K562 (cell line): ENCODE data around the gene EGFL6. TPM values are rescaled to one million over a fixed set of nuclear protein-coding genes. Genes with fewer than 3 reads are reported as not detected.

Experiments used
- ATAC-seq: fragments of 200-7000 bp; cut with Tn5 transposase; 3 replicates; pipeline ENCODE4 v1.9.1; 2020; ENCODE audit warnings: moderate library complexity
- BruUV-seq: library from RNA; stranded (reverse); fragments of 400-500 nt; replicated peaks from 2 replicates; lab custom pipeline; 2021; lab: Mats Ljungman, UMichigan
- CTCF ChIA-PET: fragments of 300-600 bp; formaldehyde crosslinking; extraction: SDS; loops from one replicate; lab custom pipeline; 2021; ENCODE audit warnings: low intra/inter-chr PET ratio; lab: Yijun Ruan, JAX
- POLR2A ChIA-PET: fragments of 300-600, 350-650 bp; sonication (Branson Sonifier 250); formaldehyde crosslinking; extraction: SDS; loops from one replicate; lab custom pipeline; 2021; ENCODE audit warnings: antibody characterized with exemption, inconsistent platforms; lab: Yijun Ruan, JAX
- DNase-seq, 4 experiments: peaks; one replicate each; pipeline versions ENCODE4 v3.0.0 to v3.0.0-alpha.2; 2011 to 2018; ENCODE audit warnings: low spot score in 3 of 4, mixed read lengths in 3 of 4; ENCODE audit errors: extremely low read depth in 1 of 4
- FAIRE-seq: peaks from 2 replicates; lab custom pipeline; 2011; peaks lifted over from hg19 to GRCh38; lab: Jason Lieb, UNC
- H2AFZ ChIP-seq: 2 replicates; pipeline ENCODE4 v1.6.0; 2011; ENCODE audit warnings: low read depth, low read length, control low read depth, inconsistent platforms
- H3K27ac ChIP-seq: fragments of 200-600 bp; 3 replicates; pipeline ENCODE4 v1.8.0; 2011; ENCODE audit warnings: low read depth, mild to moderate bottlenecking, control low read depth, inconsistent platforms, low read length, moderate library complexity, mixed read lengths; ENCODE audit errors: extremely low read depth
- H3K27me3 ChIP-seq, 2 experiments: fragments of 300-600 bp in 1 of 2; 2 replicates in 1 of 2; 3 replicates in 1 of 2; pipeline versions ENCODE4 v1.6.0 to v1.8.0; 2011; ENCODE audit warnings: inconsistent platforms in 2 of 2, low read length in 2 of 2, mild to moderate bottlenecking in 1 of 2, mixed read lengths in 1 of 2, moderate library complexity in 1 of 2; ENCODE audit not compliant: control insufficient read depth in 2 of 2, insufficient read depth in 2 of 2
- H3K36me3 ChIP-seq: fragments of 300-600 bp; 3 replicates; pipeline ENCODE4 v1.8.0; 2011; ENCODE audit warnings: mild to moderate bottlenecking, low read length, inconsistent platforms; ENCODE audit not compliant: control insufficient read depth, insufficient read depth
- H3K4me1 ChIP-seq, 2 experiments: fragments of 200-600 bp in 1 of 2; replicated peaks in 1 of 2; 2 replicates in 1 of 2; 3 replicates in 1 of 2; pipeline versions ENCODE4 v1.5.1 to v1.8.0; 2011; ENCODE audit warnings: inconsistent platforms in 2 of 2, low read length in 2 of 2, mild to moderate bottlenecking in 1 of 2, mixed read lengths in 1 of 2, moderate library complexity in 1 of 2; ENCODE audit not compliant: control insufficient read depth in 2 of 2, insufficient read depth in 2 of 2
- H3K4me2 ChIP-seq: 2 replicates; pipeline ENCODE4 v1.6.1; 2011; ENCODE audit warnings: low read length, control low read depth, inconsistent platforms, mixed read lengths; ENCODE audit not compliant: insufficient read depth
- H3K4me3 ChIP-seq: fragments of 200-600 bp; sonication (generic), shearing (Covaris generic); 2 replicates; pipeline ENCODE4 v1.5.1; 2016; ENCODE audit warnings: control low read depth, inconsistent platforms
- H3K79me2 ChIP-seq: fragments of 200-600 bp; 3 replicates; pipeline ENCODE4 v1.8.0; 2011; ENCODE audit warnings: low read length, inconsistent platforms; ENCODE audit not compliant: control insufficient read depth, insufficient read depth
- H3K9ac ChIP-seq, 2 experiments: 2 replicates each; pipeline versions ENCODE4 v1.6.0 to v1.6.1; 2011; ENCODE audit warnings: low read depth in 2 of 2, low read length in 2 of 2, control low read depth in 1 of 2, inconsistent platforms in 1 of 2, mild to moderate bottlenecking in 1 of 2, mixed read lengths in 1 of 2; ENCODE audit not compliant: insufficient read depth in 1 of 2
- H3K9me1 ChIP-seq: one replicate; pipeline ENCODE4 v1.6.0; 2011; ENCODE audit warnings: inconsistent platforms, mild to moderate bottlenecking, low read length, moderate library complexity; ENCODE audit not compliant: control insufficient read depth, insufficient read depth
- H3K9me3 ChIP-seq: replicated peaks from 2 replicates; pipeline ENCODE4 v1.5.1; 2011; ENCODE audit warnings: low read depth, low read length, inconsistent platforms; ENCODE audit not compliant: control insufficient read depth, insufficient read depth
- H4K20me1 ChIP-seq: replicated peaks from 2 replicates; pipeline ENCODE4 v1.6.1; 2011; ENCODE audit warnings: low read length, inconsistent platforms, mixed read lengths; ENCODE audit not compliant: control insufficient read depth, insufficient read depth
- ATF2 ChIP-seq: sonication (generic); formaldehyde crosslinking; IDR thresholded peaks from 2 replicates; pipeline ENCODE4 v1.8.1; 2022; ENCODE audit warnings: missing genetic modification reagents
- ESRRA ChIP-seq: fragments of 450-650 bp; IDR thresholded peaks from 2 replicates; pipeline ENCODE4 v1.6.1; 2014; ENCODE audit warnings: low read depth, mild to moderate bottlenecking, moderate library complexity, borderline replicate concordance
- KAT8 ChIP-seq: fragments of 450-650 bp; IDR thresholded peaks from 2 replicates; pipeline ENCODE4 v1.6.1; 2016; ENCODE audit warnings: low read depth, mild to moderate bottlenecking
- TAF1 ChIP-seq: IDR thresholded peaks from 2 replicates; pipeline ENCODE4 v1.6.1; 2011; ENCODE audit warnings: mild to moderate bottlenecking, low read length, moderate library complexity; ENCODE audit not compliant: insufficient read depth, control insufficient read depth, severe bottlenecking; ENCODE audit errors: extremely low read depth
- WGBS: fragments of 100-300 bp; shearing (Covaris generic); methylation state at CpG from one replicate; pipeline ENCODE4 v1.1.6; 2016; ENCODE audit warnings: low coverage, mixed read lengths; ENCODE audit not compliant: insufficient coverage; ENCODE audit errors: missing lambda C conversion rate; 5-methylcytosine and 5-hydroxymethylcytosine counted together
- in situ Hi-C: fragments of 300-500 bp; cut with MboI; formaldehyde crosslinking; loops from 4 replicates; pipeline ENCODE4 v1.15.0; 2018; ENCODE audit warnings: inconsistent platforms, mixed read lengths
- intact Hi-C: fragments of 100-400 bp; cut with micrococcal nuclease; formaldehyde crosslinking; loops from 2 replicates; pipeline ENCODE4 v1.14.2; 2022
- polyA plus RNA-seq, 8 experiments: library from polyadenylated mRNA; depleted of rRNA in 4 of 8; stranded (reverse) in 5 of 8; unstranded in 3 of 8; fragments of >200 nt; fragmentation: Nextera tagmentation in 2 of 8; fragmentation: Illumina TruSeq in 1 of 8; extraction: Ambion mirVana in 2 of 8; extraction: Trizol in 1 of 8; gene quantifications; 2 replicates each; pipeline versions ENCODE4 v1.2.1 to v1.2.3, GENCODE V29; 2011 to 2014; ENCODE audit warnings: inconsistent platforms in 1 of 8, missing spikeins in 1 of 8
- total RNA-seq, 7 experiments: library from RNA; depleted of rRNA in 6 of 7; stranded (reverse); fragments of >200 nt in 6 of 7; fragmentation: Illumina TruSeq in 2 of 7; extraction: Trizol in 2 of 7; gene quantifications; 2 replicates each; pipeline versions ENCODE4 v1.2.1 to v1.2.3, GENCODE V29; 2011 to 2021; ENCODE audit warnings: low replicate concordance in 1 of 7

The EGFL6 gene
- total and polyA plus RNA-seq, 9 of the 15 experiments (the other 6 are each of a cell fraction or from before 2014, with no cell fraction given), result 0.01 TPM; not detected in 8

- TF ChIP-seq ESRRA (no peak), ATF2 (CRISPR knock-in tag) (no peak), TAF1 (no peak)
These were observed 44.8 kb downstream of the EGFL6 start (continued) for GRCh38 chrX:13614154-13614553.

- TF ChIP-seq KAT8, result no peak
- ChIA-PET CTCF (no interaction called here), POLR2A (interaction anchor here (0.7 kb wide), 1 partner anchor 93 kb away, joined by 5 read pairs; no protein-coding TSS in a partner anchor)
- no peak overlapping the region for H3K4me2 ChIP-seq
- FAIRE-seq (no peak), ATAC-seq (no peak), DNase-seq (no peak)
- H3K4me1 ChIP-seq, result no peaks in the 10 kb centered on the region
- BruUV-seq, result no TSS peak
- no peak overlapping the region for H2AFZ ChIP-seq
- WGBS, result 0% methylated on average over 1 of the region's 1 CpG
- no peaks in the 10 kb centered on the region for H3K79me2 ChIP-seq
- H3K9me3 ChIP-seq, result no peaks in the 10 kb centered on the region
- in situ Hi-C loops (no loop called here), intact Hi-C loops (no loop called here)
- no peak overlapping the region for H3K9ac ChIP-seq
- H3K4me3 ChIP-seq, result no peak overlapping the region
- H3K36me3 ChIP-seq, result no peaks in the 10 kb centered on the region
- H3K9me1 ChIP-seq, result no peaks in the 10 kb centered on the region
- H4K20me1 ChIP-seq, result no peaks in the 10 kb centered on the region
- H3K27me3 ChIP-seq, result peaks cover 2 to 5% of the 10 kb centered on the region in 2 experiments; a peak in 4 of 5 replicates
- H3K27ac ChIP-seq, result no peak overlapping the region
These were observed 50.8 kb downstream of the EGFL6 start for GRCh38 chrX:13620207-13620606.
